Stimulated activated CD8-positive, alpha-beta memory T cell treated with anti-CD3 and anti-CD28 coated beads, Interleukin-2, amount 100 ng/mL, for 1 hour (primary cell): ENCODE results near the gene SFSWAP.
"Not testable (repeated sequence)": the region's sequence is repeated elsewhere in the genome, so short reads cannot be mapped to it uniquely, and the experiment has no call there.

Experiments used
- DNase-seq, 2 donors: peaks; one replicate each; pipeline ENCODE4 v3.0.0-alpha.2; 2020; ENCODE audit warnings: low read depth in 2 of 2

The SFSWAP gene

DNA sequence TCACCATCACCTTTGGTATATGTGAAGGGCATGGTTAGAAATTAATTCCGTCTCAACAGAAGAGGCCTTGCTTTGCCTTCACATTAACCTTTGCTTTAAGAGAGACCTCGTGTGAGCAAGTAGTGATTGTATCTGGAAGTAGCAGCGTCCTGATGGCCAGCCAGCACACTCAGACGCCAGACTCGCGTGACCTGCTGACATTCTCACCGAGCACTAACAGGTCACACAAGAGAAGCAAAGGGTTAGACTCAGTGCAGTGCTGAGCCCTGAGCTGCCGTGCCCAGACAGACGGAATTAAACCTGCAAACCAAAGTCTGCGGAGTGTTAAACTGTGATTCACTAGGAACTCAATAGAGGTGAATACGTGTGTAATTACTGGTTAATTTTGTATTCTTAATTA lies 77.2 kb downstream of the SFSWAP start:
- no peak for DNase-seq

DNA sequence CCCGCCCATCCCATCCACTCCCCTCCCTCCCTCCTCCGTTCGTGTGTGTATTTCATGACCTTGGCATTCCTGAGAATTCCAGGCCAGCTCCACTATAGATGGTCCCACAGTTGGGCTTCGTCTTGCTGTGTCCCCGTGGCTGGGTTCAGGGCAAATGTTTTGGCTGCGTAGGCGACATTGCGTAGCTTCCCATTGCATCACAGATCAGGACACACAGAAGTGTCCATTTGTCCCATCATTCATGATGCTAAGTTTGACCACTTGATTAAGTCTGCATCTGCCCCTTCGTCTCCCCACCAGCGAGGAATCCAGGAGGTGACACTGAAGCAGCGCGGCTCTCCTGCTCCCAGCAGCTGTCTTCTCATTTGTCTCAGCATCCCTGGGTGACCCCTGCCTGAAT lies 78.7 kb downstream of the SFSWAP start:
- no peak for DNase-seq

DNA sequence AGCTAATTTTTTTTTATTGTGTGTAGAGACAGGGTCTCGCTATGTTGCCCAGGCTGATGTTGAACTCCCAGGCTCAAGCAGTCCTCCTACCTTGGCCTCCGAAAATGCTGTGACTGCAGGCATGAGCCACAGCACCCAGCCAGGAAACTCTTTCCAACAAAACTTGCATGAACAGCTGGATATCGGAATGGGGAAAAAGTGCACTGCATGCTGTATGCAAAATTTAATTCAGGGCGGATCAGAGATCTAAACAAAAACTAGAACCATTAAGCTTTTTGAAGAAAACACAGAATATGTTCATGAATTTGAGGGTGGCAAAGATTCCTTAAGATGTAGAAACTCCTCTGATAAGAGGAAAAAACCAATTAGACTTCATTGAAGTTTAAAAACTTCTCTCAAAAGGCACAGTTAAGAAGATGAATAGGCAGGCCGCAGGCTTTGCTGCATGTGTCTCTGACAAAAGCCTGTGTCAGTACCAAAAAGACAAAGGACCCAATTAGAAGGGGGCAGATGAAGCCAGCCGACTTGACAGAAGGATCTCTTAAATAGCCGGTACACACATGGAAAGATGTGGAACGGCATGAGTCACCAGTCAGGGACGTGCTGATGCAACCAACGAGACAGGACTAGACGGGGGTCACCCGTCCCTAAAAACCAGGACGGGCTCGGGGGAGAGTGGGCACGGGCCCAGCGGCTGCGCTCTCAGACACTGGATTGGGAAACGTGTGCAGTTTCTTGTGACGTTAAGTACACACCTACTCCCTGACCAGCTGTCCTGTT lies 82.5 kb downstream of the SFSWAP start:
- no peak for DNase-seq

DNA sequence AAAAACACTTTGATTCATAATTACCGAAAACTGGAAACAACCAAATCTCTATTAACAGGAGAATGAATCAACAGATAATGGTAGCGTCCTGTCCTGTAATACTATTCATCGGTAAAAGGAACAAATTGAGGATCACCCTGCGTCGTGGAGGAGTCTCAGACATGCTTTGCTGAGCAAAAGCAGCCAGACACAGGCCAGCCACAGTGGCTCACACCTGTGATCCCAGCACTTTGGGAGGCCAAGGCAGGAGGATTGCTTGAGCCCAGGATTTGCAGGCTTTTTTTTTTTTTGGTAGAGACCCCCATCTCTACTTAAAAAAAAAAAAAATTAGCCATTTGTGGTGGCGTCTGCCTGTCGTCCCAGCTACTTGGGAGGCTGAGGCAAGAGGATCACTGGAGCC lies 83.2 kb downstream of the SFSWAP start:
- no peak for DNase-seq

DNA sequence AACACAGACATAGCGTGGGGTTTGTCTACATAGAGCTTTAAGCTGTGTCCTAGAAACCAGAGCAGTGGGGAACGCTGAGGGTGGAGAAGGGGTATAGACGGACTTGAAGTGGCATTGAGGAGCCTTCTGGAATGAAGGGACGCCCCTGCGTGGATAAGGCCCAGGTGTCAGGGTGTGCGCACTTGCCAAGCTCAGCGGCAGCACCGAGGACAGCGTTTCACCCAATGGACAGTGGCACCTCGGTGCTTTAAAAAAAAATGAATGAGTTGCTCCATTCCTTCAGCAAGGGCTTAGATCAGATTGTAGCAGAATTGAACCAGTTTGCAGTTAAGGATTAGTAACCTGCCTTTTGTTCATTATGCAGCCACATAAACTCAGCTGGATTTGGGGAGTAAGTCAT lies 83.7 kb downstream of the SFSWAP start:
- DNase-seq = no peak

DNA sequence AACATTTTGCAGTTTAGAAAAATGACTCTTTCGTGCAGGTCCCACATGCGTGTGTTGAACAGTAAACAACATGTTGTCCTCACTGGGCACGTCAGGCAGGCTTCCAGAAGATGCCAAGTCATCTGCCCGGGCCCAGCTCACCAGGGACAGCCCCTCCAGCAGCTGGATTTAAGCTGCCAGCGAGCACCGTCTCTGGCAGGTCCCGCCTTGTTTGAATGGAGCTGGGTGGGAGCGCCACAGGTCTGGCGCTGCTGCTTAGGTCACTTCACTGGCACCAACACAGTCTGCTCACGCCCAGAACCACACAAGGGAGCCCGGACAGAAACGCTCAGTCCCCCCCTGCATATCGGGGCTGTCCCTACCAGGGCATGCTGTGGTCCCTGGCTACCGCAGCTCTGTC lies 84.2 kb downstream of the SFSWAP start:
- DNase-seq = no peak

DNA sequence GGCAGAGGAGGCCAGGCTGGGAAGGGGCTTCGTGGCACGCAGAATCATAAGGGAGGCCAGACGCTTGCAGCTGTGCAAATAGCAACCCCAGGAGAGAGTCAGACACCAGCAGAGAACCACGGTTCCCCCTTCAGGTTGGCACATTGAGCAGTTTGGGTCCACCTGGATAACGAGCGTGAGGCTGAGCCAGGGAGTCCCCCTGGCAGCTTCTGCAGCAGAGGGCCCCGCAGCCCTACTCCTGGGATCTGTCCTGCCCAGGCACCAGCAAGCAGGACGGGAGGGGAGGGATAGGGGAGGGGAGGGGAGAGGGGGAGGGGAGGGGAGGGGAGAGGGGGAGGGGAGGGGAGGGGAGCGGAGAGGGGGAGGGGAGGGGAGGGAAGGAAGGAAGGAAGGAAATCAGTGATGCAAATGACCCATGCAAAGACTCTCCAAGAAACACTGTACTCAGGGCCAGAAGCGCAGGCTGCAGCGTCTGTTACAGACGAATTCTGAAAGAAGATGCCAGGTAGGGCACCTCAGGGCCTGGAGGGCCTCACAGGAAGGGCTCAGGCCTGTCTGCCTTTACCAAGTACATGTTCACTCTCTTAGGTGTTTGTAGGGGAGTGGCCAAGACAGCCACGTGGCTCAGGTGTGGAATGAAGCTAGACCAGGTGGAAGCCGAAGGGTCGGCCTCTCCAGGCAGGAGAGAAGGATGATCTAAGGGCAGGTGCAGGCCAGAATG lies 85.0 kb downstream of the SFSWAP start:
- no peak for DNase-seq

DNA sequence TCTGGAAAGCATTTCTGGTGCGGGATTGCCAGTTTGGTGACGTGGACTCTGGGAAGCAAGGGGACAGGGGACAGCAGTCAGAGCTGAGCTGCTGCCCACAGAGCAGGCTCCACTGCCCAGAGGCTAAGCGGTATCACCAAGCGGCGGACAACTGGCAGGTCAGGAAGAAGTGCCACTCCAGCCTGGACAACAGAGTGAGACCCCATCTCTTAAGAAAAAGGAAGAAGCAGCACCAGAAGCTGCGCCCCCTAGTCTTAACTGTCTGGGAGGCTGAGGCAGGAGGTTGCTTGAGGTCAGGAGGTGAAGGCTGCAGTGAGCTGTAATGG lies 85.5 kb downstream of the SFSWAP start:
- DNase-seq = no peak

DNA sequence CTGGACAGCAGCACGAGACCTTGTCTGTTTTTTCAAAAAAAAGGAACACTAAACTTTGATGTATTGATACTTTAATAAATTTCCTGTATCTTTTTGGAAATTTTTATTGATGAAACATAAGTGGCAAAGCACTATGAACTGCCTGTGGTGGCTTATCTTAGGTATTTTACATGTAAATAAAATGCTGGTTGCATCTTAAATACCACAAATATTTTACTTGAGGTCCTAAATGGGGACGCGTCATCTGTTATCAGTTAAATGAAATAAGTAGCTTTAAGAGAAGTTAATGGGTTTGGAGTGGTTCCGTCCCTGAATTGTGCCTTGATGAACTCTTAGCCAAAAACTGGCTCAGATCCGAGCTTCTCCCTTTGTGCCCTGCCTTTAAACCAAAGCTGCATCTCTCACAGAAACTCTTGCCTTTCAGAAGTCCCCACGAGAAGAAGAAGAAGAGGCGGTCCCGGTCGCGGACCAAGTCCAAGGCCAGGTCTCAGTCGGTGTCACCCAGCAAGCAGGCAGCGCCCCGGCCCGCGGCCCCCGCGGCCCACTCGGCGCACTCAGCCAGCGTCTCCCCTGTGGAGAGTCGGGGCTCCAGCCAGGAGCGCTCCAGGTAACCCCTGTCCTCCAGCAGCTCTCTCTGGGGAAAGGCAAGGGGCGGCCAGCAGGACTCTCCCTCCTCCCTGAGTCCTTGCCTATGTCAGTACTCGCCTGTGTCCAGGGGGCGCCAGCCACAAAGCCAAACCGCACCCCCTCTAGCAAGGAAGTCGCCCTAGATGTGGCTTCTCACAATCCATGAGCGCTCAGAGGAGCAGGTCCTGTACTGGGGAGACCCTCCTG lies 86.1 kb downstream of the SFSWAP start:
- DNase-seq = no peak

DNA sequence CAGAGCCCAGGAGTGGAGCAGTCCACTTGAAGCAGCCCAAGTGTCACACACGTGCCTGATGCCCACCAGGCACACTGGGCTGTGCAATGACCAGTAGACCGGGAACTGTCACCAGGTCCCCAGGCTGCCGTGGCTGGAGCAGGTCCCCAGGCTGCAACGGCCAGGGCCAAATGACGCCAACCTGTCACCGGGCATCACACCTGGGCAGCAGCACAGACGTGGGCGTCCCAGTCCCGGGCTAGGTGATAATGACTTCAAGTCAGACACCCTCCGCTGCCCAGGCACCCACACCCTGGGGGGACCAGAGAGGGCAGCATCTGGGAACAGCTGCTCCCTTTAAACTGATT lies 86.7 kb downstream of the SFSWAP start:
- no peak for DNase-seq

DNA sequence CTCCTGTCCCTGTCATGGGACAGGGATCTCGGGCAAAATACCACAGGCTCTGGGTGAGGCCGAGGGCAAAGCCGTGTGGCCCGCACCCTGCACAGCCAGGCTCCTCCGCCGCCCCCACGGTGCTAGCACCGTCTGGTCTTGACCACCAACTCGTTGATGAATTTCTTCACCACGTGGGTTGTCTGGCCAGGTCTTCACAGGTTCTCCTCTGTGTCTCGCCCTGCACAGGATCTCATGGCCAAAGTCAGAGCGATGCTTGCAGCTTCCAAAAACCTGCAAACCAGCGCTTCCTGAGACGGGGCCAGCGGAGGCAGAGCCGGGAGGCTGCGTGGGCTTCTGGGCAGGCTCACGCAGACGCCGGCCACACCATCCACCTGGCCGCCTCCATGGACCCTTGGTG lies 88.3 kb downstream of the SFSWAP start:
- DNase-seq = no peak

DNA sequence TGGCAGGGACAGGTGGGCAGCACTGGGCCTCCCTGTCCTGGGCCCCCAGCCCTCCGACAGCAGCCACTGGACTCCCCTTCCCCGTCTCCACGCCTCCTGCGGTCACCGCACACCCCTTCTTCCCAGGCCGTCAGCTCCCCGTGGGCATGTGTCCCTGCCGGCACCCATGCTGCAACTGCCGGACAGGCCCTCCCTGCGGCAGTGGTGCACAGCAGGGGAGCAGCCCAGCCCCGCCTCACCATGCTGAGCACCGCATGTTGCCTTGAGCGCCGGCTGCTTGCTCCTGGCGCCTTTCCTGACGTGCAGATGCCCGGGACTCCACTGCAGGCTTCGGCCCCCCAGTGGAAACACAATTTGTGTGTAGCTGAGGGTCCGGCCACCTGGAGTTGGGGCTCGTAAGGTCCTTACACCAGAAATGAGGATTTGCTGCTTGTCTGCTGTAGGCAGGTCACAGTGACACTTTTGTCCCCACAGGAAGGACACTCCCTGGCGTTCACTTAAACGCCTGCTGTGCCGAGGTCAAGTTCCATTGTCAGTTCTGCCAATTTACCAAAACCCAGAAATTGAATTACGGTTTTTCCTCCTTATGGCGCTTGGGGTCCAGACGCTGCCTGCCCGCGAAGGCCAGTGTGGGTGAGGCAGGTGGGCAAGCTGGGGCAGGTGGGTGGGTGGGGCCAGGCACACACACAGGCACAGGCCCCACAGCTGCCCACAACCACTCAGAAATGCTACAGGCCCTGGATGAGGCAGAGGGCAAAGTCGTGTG lies 89.1 kb downstream of the SFSWAP start:
- no peak for DNase-seq

DNA sequence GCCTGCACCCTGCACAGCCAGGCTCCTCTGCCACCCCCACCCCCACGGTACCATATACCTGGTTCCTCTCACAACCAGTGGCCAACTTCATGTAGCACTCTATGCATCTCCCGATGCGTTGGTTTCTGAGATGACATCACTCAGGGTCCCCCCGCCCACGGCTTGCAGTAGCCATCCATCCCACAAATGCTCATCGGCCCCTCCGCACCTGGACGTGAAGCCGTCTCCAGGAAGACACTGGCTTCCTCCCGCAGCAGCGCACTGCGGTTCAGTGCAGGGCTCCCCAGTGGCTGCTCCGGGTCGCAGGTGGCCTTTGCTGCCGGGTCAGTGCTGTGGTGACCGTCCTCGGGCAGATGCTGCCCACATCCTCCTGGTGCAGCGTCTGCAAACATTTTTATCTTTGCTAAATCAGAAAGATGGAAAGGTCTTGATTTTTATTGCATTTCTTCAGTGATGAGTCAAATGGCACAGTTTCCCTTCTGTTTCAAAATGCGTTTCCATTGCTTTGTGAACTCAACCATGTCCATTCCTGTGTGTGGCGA lies 89.8 kb downstream of the SFSWAP start:
- DNase-seq = no peak

DNA sequence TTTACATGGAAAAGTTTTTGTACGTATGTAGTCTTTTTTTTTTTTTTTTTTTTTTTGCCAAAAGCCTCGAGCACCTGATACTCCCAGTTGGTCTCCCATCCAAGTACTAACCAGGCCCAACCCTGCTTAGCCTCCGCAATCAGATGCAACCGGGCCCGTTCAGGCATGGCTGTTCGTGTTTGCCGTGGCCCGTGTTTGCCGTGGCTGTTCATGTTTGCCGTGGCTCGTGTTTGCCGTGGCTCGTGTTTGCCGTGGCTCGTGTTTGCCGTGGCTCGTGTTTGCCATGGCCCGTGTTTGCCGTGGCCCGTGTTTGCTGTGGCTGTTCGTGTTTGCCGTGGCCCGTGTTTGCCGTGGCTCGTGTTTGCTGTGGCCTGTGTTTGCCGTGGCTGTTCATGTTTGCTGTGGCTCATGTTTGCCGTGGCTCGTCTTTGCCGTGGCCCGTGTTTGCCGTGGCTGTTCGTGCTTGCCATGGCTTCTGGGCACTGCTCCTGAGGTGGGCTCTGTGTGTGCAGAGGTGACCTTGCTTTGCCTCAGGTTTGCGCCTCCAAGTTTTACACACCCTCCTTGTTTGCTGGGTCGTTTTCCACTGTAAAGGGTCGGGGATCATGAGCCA lies 90.5 kb downstream of the SFSWAP start:
- DNase-seq = no peak

DNA sequence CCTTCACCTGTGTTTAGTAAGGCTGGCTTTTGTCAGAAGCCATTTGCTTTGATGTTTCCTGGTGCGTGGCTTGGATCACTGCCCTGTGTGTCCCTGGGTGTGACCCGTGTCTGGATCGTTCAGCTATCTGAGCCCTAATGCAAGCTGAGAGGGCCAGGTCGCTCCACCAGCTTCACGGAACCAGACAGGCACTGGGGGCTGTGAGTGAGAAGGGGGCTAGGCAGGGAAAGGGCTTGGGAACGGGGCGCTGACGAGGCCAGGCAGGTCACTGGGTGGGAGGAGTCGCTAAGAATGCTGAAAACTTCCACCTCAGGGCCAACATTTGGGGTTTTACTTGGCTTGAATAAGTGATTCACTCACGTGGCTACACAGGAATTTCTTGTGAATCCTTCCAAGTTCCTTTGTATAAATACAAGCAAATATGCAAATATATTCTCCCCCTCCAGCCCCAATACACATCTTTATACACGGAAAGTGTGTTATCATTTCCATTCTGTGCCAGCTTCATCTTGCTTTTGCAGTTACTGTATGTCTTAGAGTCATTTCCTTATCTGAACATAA lies 93.2 kb downstream of the SFSWAP start:
- DNase-seq = no peak

DNA sequence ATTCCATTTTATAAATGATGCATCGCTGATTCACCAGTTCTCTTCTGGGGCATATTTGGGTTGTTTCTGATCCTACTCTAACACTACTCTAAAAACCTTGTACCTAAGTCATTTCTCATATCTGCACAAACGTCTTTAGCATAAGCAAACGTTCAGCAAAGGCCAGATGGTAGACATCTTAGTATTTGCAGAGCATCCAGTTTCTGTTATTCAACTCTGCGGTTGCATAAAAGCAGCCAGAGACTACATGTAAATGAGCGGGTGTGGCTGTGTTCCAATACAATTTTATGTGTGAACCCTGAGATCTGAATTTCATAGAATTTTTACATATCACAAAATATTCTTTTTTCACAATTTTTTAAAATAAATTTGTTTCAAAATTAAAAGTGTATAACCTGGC lies 94.5 kb downstream of the SFSWAP start:
- DNase-seq = no peak

DNA sequence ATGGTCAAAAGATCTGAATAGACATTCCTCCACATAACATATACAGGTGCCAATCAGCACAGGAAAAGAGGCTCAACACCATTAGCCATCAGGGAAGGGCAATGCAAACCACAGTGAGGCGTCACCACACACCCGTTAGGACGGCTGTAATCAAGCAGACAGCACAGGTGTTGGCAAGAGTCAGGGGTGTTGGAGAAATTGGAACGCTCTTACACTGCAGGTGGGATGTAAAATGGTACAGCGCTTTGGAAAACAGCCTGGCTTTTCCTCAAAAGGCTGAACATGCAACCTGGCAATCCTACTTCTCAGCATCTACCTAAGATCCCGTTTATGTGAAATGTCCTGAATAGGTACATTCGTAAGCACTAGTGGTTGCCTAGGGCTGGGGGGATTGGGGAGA lies 95.8 kb downstream of the SFSWAP start:
- DNase-seq = no peak

DNA sequence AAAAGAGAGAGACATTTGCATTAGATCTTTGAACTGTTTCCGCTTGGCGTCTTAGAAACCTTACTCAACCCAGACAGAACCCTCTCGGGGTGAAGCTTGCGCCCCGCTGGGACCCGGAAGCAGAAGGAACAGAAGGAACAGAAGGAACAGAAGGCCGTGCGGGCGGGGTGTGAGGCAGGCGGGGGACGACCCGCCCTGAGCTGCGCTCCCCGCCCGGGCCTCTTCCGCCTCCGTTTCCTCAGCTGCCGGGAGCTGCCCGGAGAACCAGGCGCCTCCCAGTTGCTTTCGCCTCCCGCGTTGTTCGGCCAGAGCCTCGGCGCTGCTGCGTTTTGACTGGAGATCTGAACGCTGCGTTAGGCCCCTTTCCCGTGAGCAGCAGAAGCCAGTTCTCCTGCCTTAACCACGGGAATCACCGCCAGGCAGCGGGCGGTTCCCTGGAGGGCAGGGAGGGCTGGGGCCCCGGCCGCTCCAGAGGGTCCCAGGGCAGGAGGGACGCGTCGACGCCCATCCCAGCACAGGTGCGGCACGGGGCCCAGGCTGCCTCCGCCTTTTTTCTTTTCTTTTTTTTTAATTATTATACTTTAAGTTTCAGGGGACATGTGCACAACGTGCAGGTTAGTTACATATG lies 98.0 kb downstream of the SFSWAP start:
- DNase-seq = no peak

DNA sequence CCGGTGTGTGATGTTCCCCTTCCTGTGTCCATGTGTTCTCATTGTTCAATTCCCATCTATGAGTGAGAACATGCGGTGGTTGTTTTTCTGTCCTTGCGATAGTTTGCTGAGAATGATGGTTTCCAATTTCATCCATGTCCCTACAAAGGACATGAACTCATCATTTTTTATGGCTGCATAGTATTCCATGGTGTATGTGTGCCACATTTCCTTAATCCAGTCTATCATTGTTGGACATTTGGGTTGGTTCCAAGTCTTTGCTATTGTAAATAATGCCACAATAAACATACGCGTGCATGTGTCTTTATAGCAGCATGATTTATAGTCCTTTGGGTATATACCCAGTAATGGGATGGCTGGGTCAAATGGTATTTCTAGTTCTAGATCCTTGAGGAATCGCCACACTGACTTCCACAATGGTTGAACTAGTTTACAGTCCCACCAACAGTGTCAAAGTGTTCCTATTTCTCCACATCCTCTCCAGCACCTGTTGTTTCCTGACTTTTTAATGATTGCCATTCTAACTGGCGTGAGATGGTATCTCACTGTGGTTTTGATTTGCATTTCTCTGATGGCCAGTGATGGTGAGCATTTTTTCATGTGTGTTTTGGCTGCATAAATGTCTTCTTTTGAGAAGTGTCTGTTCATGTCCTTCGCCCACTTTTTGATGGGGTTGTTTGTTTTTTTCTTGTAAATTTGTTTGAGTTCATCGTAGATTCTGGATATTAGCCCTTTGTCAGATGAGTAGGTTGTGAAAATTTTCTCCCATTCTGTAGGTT lies 98.8 kb downstream of the SFSWAP start:
- not testable (repeated sequence) for DNase-seq

DNA sequence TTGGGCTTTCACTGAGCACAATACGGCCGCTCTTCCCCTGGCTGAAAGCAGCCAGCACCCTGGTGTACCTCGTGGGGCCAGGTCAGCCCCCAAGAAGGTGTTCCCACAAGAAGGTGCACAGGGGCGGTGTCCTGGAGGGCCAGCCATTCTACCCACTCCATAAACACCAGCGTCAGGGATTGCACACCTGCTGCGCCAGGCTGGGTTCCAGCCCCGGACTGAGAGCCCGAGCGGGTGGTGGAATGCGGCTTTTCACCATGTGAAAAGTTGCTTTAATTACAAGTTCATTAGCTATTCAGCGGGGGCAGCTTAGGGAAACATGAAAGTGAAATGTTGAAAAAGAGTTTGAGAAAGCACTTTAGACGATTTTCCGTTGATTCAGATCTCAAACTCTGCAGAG lies 99.8 kb downstream of the SFSWAP start:
- DNase-seq = no peak
